H1 (cell line): ENCODE results near the gene ILDR2. TPM values are rescaled to one million over a fixed set of nuclear protein-coding genes. Genes with fewer than 3 reads are reported as not detected.

ENCODE experiments used
- CTCF ChIA-PET: fragments of 300-600 bp; sonication (Branson Sonifier 250); formaldehyde crosslinking; loops from one replicate; lab custom pipeline; 2021; ENCODE audit not compliant: partially characterized antibody; lab: Charles Lee
- POLR2A ChIA-PET: fragments of 300-600 bp; sonication (Branson Sonifier 250); formaldehyde crosslinking; loops from one replicate; lab custom pipeline; 2021; ENCODE audit warnings: inconsistent platforms; ENCODE audit not compliant: partially characterized antibody; lab: Charles Lee
- DNase-seq, 2 experiments: peaks; one replicate each; pipeline versions ENCODE4 v3.0.0 to v3.0.0-alpha.2; 2010 to 2022; ENCODE audit warnings: low spot score in 2 of 2, low read depth in 1 of 2, mixed read lengths in 1 of 2
- FAIRE-seq: peaks from 2 replicates; lab custom pipeline; 2011; peaks lifted over from hg19 to GRCh38; lab: Jason Lieb, UNC
- H2AFZ ChIP-seq: 2 replicates; pipeline ENCODE4 v1.8.1; 2012; ENCODE audit warnings: low read length, inconsistent platforms
- H2AK5ac ChIP-seq: 2 replicates; pipeline ENCODE4 v1.6.1; 2013; ENCODE audit warnings: low read depth, low read length
- H2BK120ac ChIP-seq: replicated peaks from 2 replicates; pipeline ENCODE3; 2013; ENCODE audit warnings: low read depth, low read length, inconsistent platforms
- H2BK12ac ChIP-seq: 2 replicates; pipeline ENCODE4 v1.6.1; 2013; ENCODE audit warnings: low read depth, low read length
- H2BK15ac ChIP-seq: 2 replicates; pipeline ENCODE4 v1.6.1; 2013; ENCODE audit warnings: low read length
- H2BK20ac ChIP-seq: 2 replicates; pipeline ENCODE4 v1.6.1; 2013; ENCODE audit warnings: low read length
- H2BK5ac ChIP-seq: 2 replicates; pipeline ENCODE4 v1.6.1; 2013; ENCODE audit warnings: low read depth, low read length
- H3K14ac ChIP-seq: 2 replicates; pipeline ENCODE4 v1.6.1; 2013; ENCODE audit warnings: inconsistent platforms; ENCODE audit not compliant: insufficient read length
- H3K18ac ChIP-seq: 2 replicates; pipeline ENCODE4 v1.6.1; 2013; ENCODE audit warnings: low read length; ENCODE audit errors: extremely low read depth
- H3K23ac ChIP-seq: 2 replicates; pipeline ENCODE4 v1.6.1; 2013; ENCODE audit warnings: inconsistent platforms; ENCODE audit not compliant: insufficient read length
- H3K23me2 ChIP-seq: 2 replicates; pipeline ENCODE4 v1.6.1; 2013; ENCODE audit warnings: low read depth, low read length
- H3K27ac ChIP-seq: 2 replicates; pipeline ENCODE4 v1.6.1; 2011; ENCODE audit warnings: low read depth, low read length, inconsistent platforms
- H3K27me3 ChIP-seq, 4 experiments: replicated peaks in 1 of 4; 1 replicate in 1 of 4; 2 replicates in 3 of 4; pipeline versions ENCODE4 v1.6.1 to v1.8.1; 2011 to 2013; ENCODE audit warnings: low read length in 3 of 4, mild to moderate bottlenecking in 3 of 4, inconsistent platforms in 2 of 4, mixed read lengths in 2 of 4, moderate library complexity in 1 of 4; ENCODE audit not compliant: control insufficient read depth in 3 of 4, insufficient read depth in 3 of 4; ENCODE audit errors: extremely low read depth in 1 of 4
- H3K36me3 ChIP-seq, 4 experiments: 2 replicates each; pipeline versions ENCODE4 v1.6.1 to v1.8.1; 2011 to 2013; ENCODE audit warnings: mild to moderate bottlenecking in 4 of 4, low read length in 3 of 4, moderate library complexity in 2 of 4, control low read depth in 1 of 4, inconsistent platforms in 1 of 4; ENCODE audit not compliant: insufficient read depth in 4 of 4, control insufficient read depth in 2 of 4
- H3K4ac ChIP-seq: replicated peaks from 2 replicates; pipeline ENCODE3; 2013; ENCODE audit warnings: low read length, low read depth, mixed read lengths, inconsistent platforms; ENCODE audit not compliant: insufficient read length
- H3K4me1 ChIP-seq, 4 experiments: replicated peaks in 1 of 4; 1 replicate in 1 of 4; 2 replicates in 3 of 4; pipeline versions ENCODE4 v1.6.1 to v1.8.1; 2011 to 2013; ENCODE audit warnings: low read length in 3 of 4, inconsistent platforms in 2 of 4, mixed read lengths in 1 of 4; ENCODE audit not compliant: insufficient read depth in 4 of 4, control insufficient read depth in 3 of 4
- H3K4me2 ChIP-seq, 2 experiments: 2 replicates each; pipeline versions ENCODE4 v1.6.1 to v1.8.1; 2011 to 2013; ENCODE audit warnings: low read depth in 2 of 2, low read length in 2 of 2, control low read depth in 1 of 2, inconsistent platforms in 1 of 2, mild to moderate bottlenecking in 1 of 2; ENCODE audit not compliant: insufficient read depth in 1 of 2
- H3K4me3 ChIP-seq, 4 experiments: fragments of 200-600, 300-600 bp in 1 of 4; sonication (generic), shearing (Covaris generic), sonication (Bioruptor Twin) in 1 of 4; 2 replicates each; pipeline versions ENCODE4 v1.5.1 to v1.8.1; 2011 to 2016; ENCODE audit warnings: low read length in 4 of 4, low read depth in 3 of 4, control low read depth in 2 of 4, inconsistent platforms in 2 of 4, mild to moderate bottlenecking in 2 of 4, mixed read lengths in 1 of 4, moderate library complexity in 1 of 4; ENCODE audit not compliant: insufficient read depth in 2 of 4; ENCODE audit errors: extremely low read depth in 1 of 4
- H3K56ac ChIP-seq: replicated peaks from 2 replicates; pipeline ENCODE3; 2013; ENCODE audit warnings: low read depth, mild to moderate bottlenecking, mixed read lengths, low read length, inconsistent platforms; ENCODE audit not compliant: insufficient read length
- H3K79me1 ChIP-seq: 2 replicates; pipeline ENCODE4 v1.6.1; 2013; ENCODE audit warnings: low read depth, low read length, control low read depth
- H3K79me2 ChIP-seq, 2 experiments: 2 replicates each; pipeline versions ENCODE4 v1.6.1 to v1.8.1; 2012 to 2013; ENCODE audit warnings: low read length in 2 of 2, mild to moderate bottlenecking in 2 of 2, inconsistent platforms in 1 of 2; ENCODE audit not compliant: insufficient read depth in 2 of 2, control insufficient read depth in 1 of 2
- H3K9ac ChIP-seq, 4 experiments: replicated peaks in 1 of 4; 1 replicate in 1 of 4; 2 replicates in 3 of 4; pipeline versions ENCODE4 v1.6.1 to v1.8.1; 2011 to 2013; ENCODE audit warnings: low read depth in 3 of 4, low read length in 3 of 4, control low read depth in 2 of 4, mild to moderate bottlenecking in 2 of 4, moderate library complexity in 2 of 4, inconsistent platforms in 1 of 4; ENCODE audit errors: extremely low read depth in 1 of 4
- H3K9me3 ChIP-seq, 2 experiments: 2 replicates each; pipeline versions ENCODE4 v1.6.1 to v1.8.1; 2012 to 2013; ENCODE audit warnings: mild to moderate bottlenecking in 2 of 2, moderate library complexity in 2 of 2, control low read depth in 1 of 2, inconsistent platforms in 1 of 2, low read depth in 1 of 2, low read length in 1 of 2, mixed read lengths in 1 of 2; ENCODE audit not compliant: insufficient read depth in 2 of 2
- H4K20me1 ChIP-seq, 2 experiments: replicated peaks in 1 of 2; 2 replicates each; pipeline versions ENCODE3 to v1.8.1; 2011 to 2013; ENCODE audit warnings: inconsistent platforms in 2 of 2, low read length in 2 of 2, mild to moderate bottlenecking in 1 of 2; ENCODE audit not compliant: insufficient read depth in 2 of 2, control insufficient read depth in 1 of 2
- H4K5ac ChIP-seq: 2 replicates; pipeline ENCODE4 v1.6.1; 2013; ENCODE audit warnings: low read length, low read depth, mixed read lengths, inconsistent platforms; ENCODE audit not compliant: insufficient read length
- H4K8ac ChIP-seq: 2 replicates; pipeline ENCODE4 v1.8.0; 2013; ENCODE audit warnings: mild to moderate bottlenecking, moderate library complexity, low read length, inconsistent platforms; ENCODE audit not compliant: insufficient read depth; ENCODE audit errors: extremely low read depth
- H4K91ac ChIP-seq: replicated peaks from 2 replicates; pipeline ENCODE3; 2013; ENCODE audit warnings: low read length, mixed read lengths, inconsistent platforms; ENCODE audit not compliant: insufficient read length
- ASH2L ChIP-seq: fragments of 200-600, 300-600 bp; sonication (generic); IDR thresholded peaks from one replicate; pipeline ENCODE4 v1.7.1; 2017; ENCODE audit warnings: low read length
- BACH1 ChIP-seq: IDR thresholded peaks from 2 replicates; pipeline ENCODE4 v1.6.1; 2012; ENCODE audit warnings: low read length, improper control_type of control experiment
- CEBPB ChIP-seq: IDR thresholded peaks from 2 replicates; pipeline ENCODE4 v1.6.1; 2012; ENCODE audit warnings: low read depth, low read length
- CHD2 ChIP-seq: IDR thresholded peaks from 2 replicates; pipeline ENCODE4 v1.6.1; 2012; ENCODE audit warnings: low read length, improper control_type of control experiment
- HDAC6 ChIP-seq: IDR thresholded peaks from one replicate; pipeline ENCODE4 v1.7.1; 2012; ENCODE audit warnings: low read depth, mild to moderate bottlenecking, inconsistent platforms, low read length, moderate library complexity
- RNF2 ChIP-seq: fragments of 200-900, 300-1000 bp; sonication (generic); IDR thresholded peaks from 2 replicates; pipeline ENCODE4 v1.7.1; 2016; ENCODE audit warnings: borderline replicate concordance, low read depth, mild to moderate bottlenecking, antibody characterized with exemption, low read length; ENCODE audit not compliant: poor library complexity, severe bottlenecking; ENCODE audit errors: missing control alignments
- SIN3A ChIP-seq, 2 experiments: IDR thresholded peaks in 1 of 2; conservative IDR thresholded peaks in 1 of 2; 2 replicates each; pipeline ENCODE4 v1.6.1; 2011 to 2012; ENCODE audit warnings: low read length in 2 of 2, improper control_type of control experiment in 1 of 2, low read depth in 1 of 2, mild to moderate bottlenecking in 1 of 2
- SP1 ChIP-seq: IDR thresholded peaks from 2 replicates; pipeline ENCODE4 v1.6.1; 2011; ENCODE audit warnings: low read depth, low read length
- WGBS, 2 experiments: shearing (Covaris generic) in 1 of 2; methylation state at CpG; one replicate each; pipeline versions ENCODE4 v1.1.6 to v1.1.7; 2013 to 2015; ENCODE audit warnings: low lambda C conversion rate in 2 of 2, mixed read lengths in 2 of 2, inconsistent platforms in 1 of 2, low coverage in 1 of 2, missing lambda C conversion rate in 1 of 2; ENCODE audit not compliant: insufficient replicate concordance in 2 of 2, insufficient coverage in 1 of 2, insufficient read length in 1 of 2; ENCODE audit errors: extremely low coverage in 1 of 2, missing lambda C conversion rate in 1 of 2; 5-methylcytosine and 5-hydroxymethylcytosine counted together
- polyA plus RNA-seq, 7 experiments: library from polyadenylated mRNA; depleted of rRNA in 3 of 7; stranded (reverse) in 5 of 7; unstranded in 2 of 7; fragments of >200 nt in 5 of 7; fragments of 200-250 nt in 2 of 7; gene quantifications; 1 replicate in 5 of 7; 2 replicates in 1 of 7; 4 replicates in 1 of 7; pipeline versions ENCODE4 v1.2.1 to v1.2.3, GENCODE V29; 2011 to 2013; ENCODE audit warnings: missing spikeins in 2 of 7, mixed read lengths in 2 of 7
- total RNA-seq: library from RNA; stranded (reverse); fragmentation: NEBNext Ultra II Directional; extraction: Animal tissue kit (Norgen Biotek cat#: 25700); gene quantifications from 2 replicates; pipeline ENCODE4 v1.2.1, GENCODE V29; 2021

ILDR2 gene
- total and polyA plus RNA-seq, 2 of the 8 experiments (the other 6 are each of a cell fraction or from before 2014, with no cell fraction given), result 0.85 to 0.86 TPM

DNA sequence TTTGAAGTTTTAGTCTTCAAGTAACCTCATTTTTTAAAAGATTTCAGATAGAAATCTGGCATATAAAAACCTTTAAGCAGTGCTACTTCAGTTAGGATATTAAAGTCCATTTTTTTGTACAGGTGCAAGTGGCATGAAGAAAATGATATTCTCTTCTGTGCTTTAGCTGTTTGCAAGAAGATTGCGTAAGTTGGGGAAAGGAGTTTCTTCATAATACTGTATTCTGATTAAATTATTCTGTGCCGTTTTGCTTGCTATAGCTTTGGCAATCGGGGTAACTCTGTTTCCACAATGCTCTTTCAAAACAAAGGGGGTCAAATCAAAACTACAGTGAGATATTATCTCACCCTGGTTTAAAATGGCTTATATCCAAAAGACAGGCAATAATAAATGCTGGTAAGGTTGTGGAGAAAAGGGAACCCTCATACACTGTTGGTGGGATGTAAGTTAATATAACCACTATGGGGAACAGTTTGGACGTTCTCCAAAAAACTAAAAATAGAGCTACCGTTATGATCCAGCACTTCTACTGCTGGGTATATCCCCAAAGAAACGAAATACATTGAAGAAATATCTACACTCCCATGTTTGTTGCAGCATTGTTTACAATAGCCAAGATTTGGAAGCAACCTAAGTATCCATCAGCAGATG lies 40.9 kb upstream of the ILDR2 start:
- Histone ChIP-seq H3K18ac (no peak overlapping the region), H4K5ac (no peak overlapping the region), H3K27ac (no peak overlapping the region), H2AK5ac (no peak overlapping the region), H3K4me2 (no peak overlapping the region), H3K36me3 (no peaks in the 10 kb centered on the region), H3K4me3 (no peak overlapping the region), H3K4ac (no peak overlapping the region), H3K23me2 (no peaks in the 10 kb centered on the region), H3K56ac (no peak overlapping the region), H3K14ac (no peak overlapping the region), H4K20me1 (no peaks in the 10 kb centered on the region), H3K27me3 (no peaks in the 10 kb centered on the region), H2BK20ac (no peak overlapping the region), H3K79me2 (no peaks in the 10 kb centered on the region), H2BK5ac (no peak overlapping the region), H2BK120ac (no peak overlapping the region), H2BK15ac (no peak overlapping the region), H3K79me1 (no peaks in the 10 kb centered on the region), H3K23ac (no peak overlapping the region), H3K9me3 (no peaks in the 10 kb centered on the region), H3K9ac (no peak overlapping the region), H4K91ac (no peak overlapping the region), H2BK12ac (no peak overlapping the region), H2AFZ (no peak overlapping the region), H3K4me1 (no peaks in the 10 kb centered on the region), H4K8ac (no peak overlapping the region)
- ChIA-PET POLR2A (no interaction called here), CTCF (interaction anchor here (0.6 kb wide), 1 partner anchor 41 kb away, joined by 3 read pairs; no protein-coding TSS in a partner anchor)
- DNase-seq (no peak), FAIRE-seq (no peak)
- 91% methylated on average over 6 of the region's 6 CpGs; no CpG with 5 or more reads in 1 of the 2 experiments for WGBS, 2 experiments
- no peak for TF ChIP-seq SIN3A (conservative IDR thresholded peaks at IDR 0.05 in 1 of 2, IDR thresholded peaks at IDR 0.05 in 1 of 2; ENCODE audit: low read depth in 1 of 2, low read length in 2 of 2)
- no peak for TF ChIP-seq ASH2L
- TF ChIP-seq HDAC6, result no peak
- no peak for TF ChIP-seq CEBPB
- TF ChIP-seq CHD2, result no peak
- no peak for TF ChIP-seq SP1
- no peak for TF ChIP-seq RNF2
- TF ChIP-seq BACH1, result no peak
